Testis (tissue), 2 donors: ENCODE data around the gene GAGE10.

Experiments used
- CTCF ChIP-seq, 3 experiments: fragments of 450-650 bp in 2 of 3; fragments of 200-600 bp in 1 of 3; sonication (generic) in 1 of 3; IDR thresholded peaks; one replicate each; pipeline ENCODE4 v1.5.1; 2016 to 2019; ENCODE audit warnings: antibody characterized with exemption in 3 of 3, mild to moderate bottlenecking in 2 of 3, moderate library complexity in 1 of 3
- POLR2A ChIP-seq: fragments of 450-650 bp; IDR thresholded peaks from one replicate; pipeline ENCODE4 v1.6.1; 2017; ENCODE audit warnings: antibody characterized with exemption, mild to moderate bottlenecking, moderate library complexity

DNA sequence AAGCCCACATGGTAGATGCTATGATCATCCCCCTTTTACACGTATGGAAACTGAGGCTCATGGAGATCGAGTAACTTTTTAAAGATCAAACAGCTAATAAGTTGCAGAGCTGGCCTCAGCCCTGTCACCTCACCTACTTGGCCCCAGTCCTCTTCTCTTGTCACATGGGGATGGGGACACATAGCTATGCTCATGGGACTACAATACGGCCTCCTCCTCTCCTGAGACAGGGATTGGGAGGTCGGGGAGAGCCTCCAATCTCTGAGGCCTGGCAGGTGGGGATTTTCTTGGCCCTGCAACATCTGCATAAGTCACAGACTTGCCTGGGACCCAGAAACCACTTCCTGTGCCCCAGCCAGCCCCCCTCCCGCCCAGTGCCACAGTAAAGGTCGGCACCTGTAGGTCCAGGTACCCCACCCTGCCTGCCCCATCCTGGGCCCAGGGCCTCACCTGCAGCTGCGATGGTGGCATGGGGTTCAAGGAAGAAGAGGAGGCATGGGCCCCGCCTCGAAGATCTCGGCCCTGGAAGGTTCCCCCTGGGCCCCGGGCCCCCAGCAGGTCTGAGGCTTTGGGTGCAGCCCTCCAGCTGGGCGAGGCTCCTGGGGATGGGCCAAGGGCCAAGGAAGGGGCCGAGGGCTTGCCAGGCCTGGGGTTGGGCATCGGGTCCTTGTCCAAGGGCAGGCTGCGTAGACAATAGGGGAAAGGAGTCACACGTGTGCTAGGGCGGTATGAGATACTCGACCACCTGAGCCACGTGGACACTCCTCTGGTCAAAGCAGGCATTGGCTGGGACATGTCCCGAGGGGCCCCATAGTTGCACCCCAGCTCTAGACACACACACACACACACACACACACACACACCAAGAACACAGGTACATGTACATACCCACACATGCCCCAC lies 45.3 kb upstream of the GAGE10 start:
- TF ChIP-seq POLR2A (no peak), CTCF (IDR thresholded peaks at IDR 0.05) (no peak)
